GM06990 (cell line): ENCODE results near the gene SURF6.

Source experiments
- DNase-seq: peaks from one replicate; pipeline ENCODE4 v3.0.0-alpha.2; 2011; ENCODE audit not compliant: insufficient read length; ENCODE audit errors: extremely low read depth
- H3K27me3 ChIP-seq: replicated peaks from 2 replicates; pipeline ENCODE4 v1.6.0; 2011; ENCODE audit warnings: low read length; ENCODE audit not compliant: control insufficient read depth, insufficient read depth
- H3K36me3 ChIP-seq: 2 replicates; pipeline ENCODE4 v1.5.1; 2011; ENCODE audit warnings: low read length; ENCODE audit not compliant: control insufficient read depth, insufficient read depth
- H3K4me3 ChIP-seq: replicated peaks from 2 replicates; pipeline ENCODE4 v1.5.1; 2011; ENCODE audit warnings: low read depth, mild to moderate bottlenecking, control low read depth, low read length
- TF ChIP-seq, protein P1 (sequence below): IDR thresholded peaks from 2 replicates; pipeline ENCODE4 v1.5.1; 2011; ENCODE audit warnings: low read length, control low read depth, mild to moderate bottlenecking, inconsistent platforms; ENCODE audit not compliant: insufficient read depth, poor library complexity, severe bottlenecking

Gene SURF6

DNA sequence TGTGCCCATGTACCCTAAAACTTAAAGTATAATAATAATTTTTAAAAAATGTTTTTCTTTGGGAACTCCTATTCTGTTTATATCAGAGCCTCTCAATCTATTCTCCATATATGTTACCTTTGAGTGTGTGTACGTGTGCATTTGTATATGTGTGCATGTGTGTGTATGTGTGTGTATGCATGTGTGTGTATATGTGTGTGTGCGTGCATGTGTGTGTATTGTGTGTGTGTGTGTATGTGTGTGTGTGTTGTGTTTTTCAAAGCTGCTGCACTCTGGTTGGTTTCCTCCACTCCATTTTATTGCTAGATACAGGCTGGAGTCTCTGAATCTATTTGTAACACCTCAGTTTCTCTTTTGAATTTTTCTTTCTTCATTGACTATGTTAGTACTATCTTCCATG is 20.0 kb downstream of the SURF6 start:
- TF ChIP-seq, protein P1, sequence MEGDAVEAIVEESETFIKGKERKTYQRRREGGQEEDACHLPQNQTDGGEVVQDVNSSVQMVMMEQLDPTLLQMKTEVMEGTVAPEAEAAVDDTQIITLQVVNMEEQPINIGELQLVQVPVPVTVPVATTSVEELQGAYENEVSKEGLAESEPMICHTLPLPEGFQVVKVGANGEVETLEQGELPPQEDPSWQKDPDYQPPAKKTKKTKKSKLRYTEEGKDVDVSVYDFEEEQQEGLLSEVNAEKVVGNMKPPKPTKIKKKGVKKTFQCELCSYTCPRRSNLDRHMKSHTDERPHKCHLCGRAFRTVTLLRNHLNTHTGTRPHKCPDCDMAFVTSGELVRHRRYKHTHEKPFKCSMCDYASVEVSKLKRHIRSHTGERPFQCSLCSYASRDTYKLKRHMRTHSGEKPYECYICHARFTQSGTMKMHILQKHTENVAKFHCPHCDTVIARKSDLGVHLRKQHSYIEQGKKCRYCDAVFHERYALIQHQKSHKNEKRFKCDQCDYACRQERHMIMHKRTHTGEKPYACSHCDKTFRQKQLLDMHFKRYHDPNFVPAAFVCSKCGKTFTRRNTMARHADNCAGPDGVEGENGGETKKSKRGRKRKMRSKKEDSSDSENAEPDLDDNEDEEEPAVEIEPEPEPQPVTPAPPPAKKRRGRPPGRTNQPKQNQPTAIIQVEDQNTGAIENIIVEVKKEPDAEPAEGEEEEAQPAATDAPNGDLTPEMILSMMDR: no peak
- H3K36me3 ChIP-seq: no peaks in the 10 kb centered on the region
- no peak overlapping the region for H3K4me3 ChIP-seq
- DNase-seq: no peak
- H3K27me3 ChIP-seq: no peaks in the 10 kb centered on the region; the same call in 1 of the 2 replicates

DNA sequence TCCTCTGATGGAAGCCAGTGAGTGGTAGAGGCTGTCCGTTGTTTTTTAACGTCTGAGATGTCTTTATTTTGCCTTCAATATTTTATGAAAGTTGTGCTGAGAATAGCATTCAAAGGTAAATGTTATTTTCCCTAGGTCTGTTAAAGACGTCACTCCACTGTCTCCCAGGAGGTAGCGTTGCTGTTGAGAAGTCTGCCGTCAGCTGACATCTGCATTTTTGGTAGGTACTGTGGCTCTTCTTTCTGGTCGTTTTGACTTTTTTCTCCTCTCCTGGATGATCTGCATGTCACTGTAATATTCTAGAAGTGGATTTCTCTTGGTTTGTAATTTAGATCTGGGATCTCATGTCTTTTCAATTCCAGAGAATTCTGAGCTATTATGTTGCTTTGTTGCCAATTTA is 26.4 kb downstream of the SURF6 start:
- Histone ChIP-seq H3K27me3 (no peaks in the 10 kb centered on the region), H3K4me3 (no peak overlapping the region)
- TF ChIP-seq, protein P1: no peak

DNA sequence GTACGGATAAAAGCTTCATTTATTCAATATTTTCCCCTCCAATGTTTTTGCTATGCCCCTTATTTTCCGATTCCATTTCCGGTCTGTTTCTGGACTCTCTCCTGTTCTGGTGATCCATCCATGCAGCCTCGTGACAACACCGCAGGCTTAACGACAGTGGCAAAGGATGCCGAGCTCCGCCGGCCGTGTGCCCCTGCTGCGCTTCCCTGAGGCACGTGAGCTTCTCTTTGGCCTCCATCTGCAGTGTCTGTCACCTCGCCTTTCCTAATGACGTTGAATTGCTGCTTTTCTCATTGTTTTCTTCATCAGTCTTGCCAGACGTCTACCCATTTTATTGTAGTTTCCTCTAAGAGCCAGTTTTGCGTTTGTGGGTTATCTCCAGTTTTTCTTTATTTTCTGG is 28.7 kb downstream of the SURF6 start:
- H3K4me3 ChIP-seq: no peak overlapping the region
- no peak for DNase-seq
- TF ChIP-seq, protein P1: no peak
- H3K27me3 ChIP-seq: no peaks in the 10 kb centered on the region
- no peaks in the 10 kb centered on the region for H3K36me3 ChIP-seq

More for the DNA sequence above, 26.4 kb downstream of the SURF6 start:
- no peaks in the 10 kb centered on the region for H3K36me3 ChIP-seq
- no peak for DNase-seq

DNA sequence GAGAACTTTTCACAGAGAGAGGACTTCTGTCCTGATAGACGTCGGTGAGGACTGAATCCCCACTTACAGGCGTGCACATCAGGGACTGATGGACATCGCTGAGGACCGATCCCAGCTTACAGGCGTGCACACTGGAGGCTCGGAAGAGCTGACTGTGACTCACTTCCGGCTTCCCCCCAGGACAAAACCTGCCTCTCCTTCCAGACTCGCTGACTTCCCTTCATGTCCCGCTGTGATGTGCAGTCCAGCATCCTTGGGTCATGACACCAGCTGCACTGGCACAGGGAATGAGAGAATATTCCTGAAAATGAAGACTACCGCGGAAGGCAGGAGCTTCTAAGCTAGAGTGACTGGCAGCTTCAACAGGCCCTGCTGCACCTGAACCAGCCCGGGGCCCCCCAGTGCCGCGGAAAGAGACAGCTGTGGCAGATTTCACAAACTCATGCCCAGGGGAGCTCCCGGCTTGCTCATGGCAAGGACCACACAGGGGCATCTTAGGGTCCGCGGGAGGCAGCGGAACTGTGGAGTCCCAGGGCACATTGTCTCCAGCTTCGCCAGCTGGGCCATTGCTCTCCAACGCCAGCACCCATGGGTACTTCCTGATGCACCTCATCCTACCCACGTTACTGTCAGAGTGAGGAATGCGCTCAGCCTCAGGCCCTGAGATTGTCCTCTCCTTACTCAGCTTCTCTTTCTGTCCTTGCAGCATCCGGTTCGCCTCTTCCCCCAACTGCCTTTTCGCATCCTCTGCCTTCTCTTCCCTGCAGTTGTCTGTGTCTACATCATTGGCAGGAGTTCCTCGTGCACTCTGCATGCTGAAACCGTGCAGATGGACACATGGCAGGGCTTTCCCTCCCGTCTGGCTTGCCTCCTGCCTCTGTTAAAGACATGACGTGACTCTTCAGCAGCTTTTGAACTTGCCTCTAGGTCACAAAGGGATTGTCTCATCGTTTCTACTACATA is 29.5 kb downstream of the SURF6 start:
- H3K27me3 ChIP-seq: no peaks in the 10 kb centered on the region
- TF ChIP-seq, protein P1: no peak

DNA sequence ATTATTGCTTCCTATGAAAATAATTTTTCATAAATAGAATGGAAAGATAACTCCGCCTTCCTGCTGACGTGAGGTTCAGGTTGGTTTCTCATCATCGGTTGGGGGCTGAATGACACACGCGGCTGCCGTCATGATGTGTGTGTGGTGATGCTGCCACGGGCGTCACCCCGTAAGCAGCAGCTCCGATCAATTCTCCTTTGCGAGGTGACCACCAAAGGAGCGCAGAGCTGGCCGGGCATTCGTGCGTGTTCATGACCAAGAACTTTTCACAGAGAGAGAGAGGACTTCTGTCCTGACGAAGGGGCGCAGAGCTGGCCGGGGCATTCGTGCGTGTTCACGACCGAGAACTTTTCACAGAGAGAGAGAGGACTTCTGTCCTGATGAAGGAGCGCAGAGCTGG is 30.3 kb downstream of the SURF6 start:
- Histone ChIP-seq H3K36me3 (no peaks in the 10 kb centered on the region), H3K27me3 (no peaks in the 10 kb centered on the region), H3K4me3 (no peak overlapping the region)
- TF ChIP-seq, protein P1: no peak
- no peak for DNase-seq

More for the DNA sequence above, 29.5 kb downstream of the SURF6 start:
- H3K4me3 ChIP-seq: no peak overlapping the region
- no peak for DNase-seq
- no peaks in the 10 kb centered on the region for H3K36me3 ChIP-seq
